GM12801 (cell line): ENCODE measurements around the gene NUP62.

ENCODE experiments used
- TF ChIP-seq, protein P1 (sequence below): IDR thresholded peaks from one replicate; pipeline ENCODE4 v1.5.1; 2011; ENCODE audit warnings: control low read depth; ENCODE audit not compliant: insufficient read length; ENCODE audit errors: extremely low read depth

Gene NUP62

DNA sequence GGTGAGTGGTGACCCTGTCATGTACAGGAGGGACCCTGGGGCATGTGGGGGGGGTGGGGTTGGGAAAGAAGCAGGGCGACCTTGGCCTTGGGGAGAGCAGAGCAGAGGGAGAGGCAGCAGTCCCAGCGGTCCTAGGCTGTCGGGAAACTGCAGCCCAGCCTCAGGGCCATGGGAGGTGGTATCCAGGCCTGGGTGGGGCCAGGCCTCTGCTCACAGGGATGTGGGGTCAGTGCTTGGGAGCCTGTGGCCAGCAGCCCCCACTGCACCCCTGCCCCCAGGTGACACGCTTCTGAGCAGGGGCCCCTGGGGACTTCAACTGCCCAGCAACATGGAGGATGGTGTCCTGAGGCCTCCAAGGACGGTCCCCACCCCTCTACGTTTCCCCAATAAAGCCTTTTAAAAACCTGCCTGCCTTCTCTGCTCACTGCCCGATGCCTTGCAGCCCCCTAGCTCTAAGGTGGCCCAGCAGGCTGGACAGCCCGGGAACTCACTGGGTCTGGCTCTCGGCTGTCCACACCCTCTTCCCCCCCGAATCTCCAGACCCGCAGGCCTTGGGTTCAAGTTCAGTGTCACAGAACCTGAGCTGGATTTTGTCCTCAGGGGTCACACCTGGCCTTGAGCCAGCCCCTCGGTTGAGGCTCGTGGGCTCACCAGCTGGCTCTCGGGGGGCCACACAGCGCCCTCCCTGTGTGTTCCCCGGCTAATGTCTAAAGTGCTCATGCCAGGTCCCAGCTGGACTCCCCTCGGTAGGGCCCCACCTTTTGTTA lies 68.8 kb downstream of the NUP62 start:
- TF ChIP-seq, protein P1, sequence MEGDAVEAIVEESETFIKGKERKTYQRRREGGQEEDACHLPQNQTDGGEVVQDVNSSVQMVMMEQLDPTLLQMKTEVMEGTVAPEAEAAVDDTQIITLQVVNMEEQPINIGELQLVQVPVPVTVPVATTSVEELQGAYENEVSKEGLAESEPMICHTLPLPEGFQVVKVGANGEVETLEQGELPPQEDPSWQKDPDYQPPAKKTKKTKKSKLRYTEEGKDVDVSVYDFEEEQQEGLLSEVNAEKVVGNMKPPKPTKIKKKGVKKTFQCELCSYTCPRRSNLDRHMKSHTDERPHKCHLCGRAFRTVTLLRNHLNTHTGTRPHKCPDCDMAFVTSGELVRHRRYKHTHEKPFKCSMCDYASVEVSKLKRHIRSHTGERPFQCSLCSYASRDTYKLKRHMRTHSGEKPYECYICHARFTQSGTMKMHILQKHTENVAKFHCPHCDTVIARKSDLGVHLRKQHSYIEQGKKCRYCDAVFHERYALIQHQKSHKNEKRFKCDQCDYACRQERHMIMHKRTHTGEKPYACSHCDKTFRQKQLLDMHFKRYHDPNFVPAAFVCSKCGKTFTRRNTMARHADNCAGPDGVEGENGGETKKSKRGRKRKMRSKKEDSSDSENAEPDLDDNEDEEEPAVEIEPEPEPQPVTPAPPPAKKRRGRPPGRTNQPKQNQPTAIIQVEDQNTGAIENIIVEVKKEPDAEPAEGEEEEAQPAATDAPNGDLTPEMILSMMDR, result no peak

DNA sequence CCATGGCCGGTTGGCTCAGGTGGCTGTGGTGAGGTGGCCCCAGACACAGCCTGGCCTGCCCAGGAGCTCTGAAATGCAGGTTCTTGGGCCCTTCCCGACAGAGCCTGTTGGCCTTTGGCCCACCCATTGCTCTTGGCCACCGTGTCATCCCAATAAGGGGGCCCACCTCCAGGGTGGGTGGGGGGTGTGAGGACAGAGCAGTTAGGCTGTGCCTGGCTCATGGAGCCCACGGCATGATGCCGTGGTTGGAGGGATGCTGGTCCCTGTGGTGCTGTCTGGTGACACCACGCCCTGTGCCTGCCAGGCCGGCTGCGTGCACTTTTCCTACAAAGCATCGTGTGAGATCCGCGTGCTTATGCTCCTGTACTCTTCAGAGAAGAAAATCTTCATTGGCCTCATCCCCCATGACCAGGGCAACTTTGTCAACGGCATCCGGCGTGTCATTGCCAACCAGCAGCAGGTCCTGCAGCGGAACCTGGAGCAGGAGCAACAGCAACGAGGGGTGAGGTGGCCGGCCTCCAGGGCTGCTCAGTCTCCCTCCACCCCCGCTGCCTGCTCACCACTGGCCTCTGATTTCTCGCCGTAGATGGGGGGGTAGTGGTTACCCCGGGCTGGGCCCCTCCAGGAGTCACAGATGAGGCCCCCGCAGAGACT lies 69.5 kb downstream of the NUP62 start:
- TF ChIP-seq, protein P1, result no peak

- TF ChIP-seq, protein P1, result no peak
Measured at GRCh38 chr19:49858088-49858985, 71.0 kb downstream of the NUP62 start.

GRCh38 chr19:49857838-49858087 lies 71.5 kb downstream of the NUP62 start:
- TF ChIP-seq, protein P1, result no peak

- TF ChIP-seq, protein P1, result no peak
Measured at GRCh38 chr19:49857061-49857837, 72.1 kb downstream of the NUP62 start.
